ENCODE data around the gene RDH8.
A peak's percentile ranks its signal among the peaks of the same experiment; 100 is the strongest.

Gene RDH8

DNA sequence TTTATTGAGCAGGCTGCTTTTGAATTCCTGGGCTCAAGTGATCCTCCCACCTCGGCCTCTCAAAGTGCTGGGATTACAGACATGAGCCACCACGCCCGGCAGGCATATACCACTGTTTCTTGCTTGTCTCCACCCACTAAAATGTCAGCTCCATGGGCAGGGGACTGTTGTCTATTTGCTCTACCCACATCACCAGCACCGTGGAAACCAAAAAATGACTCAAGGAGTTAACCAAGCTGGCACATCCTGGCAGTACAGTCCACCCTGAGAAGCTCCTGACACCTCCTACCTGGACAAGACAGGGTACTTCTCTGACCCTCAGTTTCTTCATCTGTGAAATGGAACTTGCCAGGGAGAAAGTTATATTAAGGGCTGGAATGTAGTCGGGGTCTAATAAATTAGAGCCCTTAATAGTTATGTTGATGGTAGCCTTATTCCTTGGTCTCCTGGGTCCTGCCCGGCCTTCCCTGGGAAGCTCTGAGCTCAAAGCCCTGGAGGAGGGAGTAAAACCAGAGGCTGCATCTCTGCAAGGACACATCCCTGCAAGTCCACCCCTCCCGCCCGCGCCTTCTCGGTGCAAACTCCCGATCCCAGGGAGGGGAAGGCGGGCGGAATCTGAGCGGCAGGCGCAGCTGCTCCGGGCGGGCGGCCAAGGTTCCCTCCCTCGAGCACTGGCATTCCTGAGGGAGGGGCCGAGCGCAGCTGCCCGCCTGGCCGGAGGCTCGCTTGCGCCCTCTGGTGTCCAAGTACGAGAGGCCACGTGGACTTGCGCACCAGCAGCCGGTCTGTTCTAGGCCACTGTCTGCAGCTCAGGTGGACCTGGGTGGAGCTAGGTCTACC, 14.1 kb downstream of the RDH8 start:
- TF ChIP-seq, protein P1, sequence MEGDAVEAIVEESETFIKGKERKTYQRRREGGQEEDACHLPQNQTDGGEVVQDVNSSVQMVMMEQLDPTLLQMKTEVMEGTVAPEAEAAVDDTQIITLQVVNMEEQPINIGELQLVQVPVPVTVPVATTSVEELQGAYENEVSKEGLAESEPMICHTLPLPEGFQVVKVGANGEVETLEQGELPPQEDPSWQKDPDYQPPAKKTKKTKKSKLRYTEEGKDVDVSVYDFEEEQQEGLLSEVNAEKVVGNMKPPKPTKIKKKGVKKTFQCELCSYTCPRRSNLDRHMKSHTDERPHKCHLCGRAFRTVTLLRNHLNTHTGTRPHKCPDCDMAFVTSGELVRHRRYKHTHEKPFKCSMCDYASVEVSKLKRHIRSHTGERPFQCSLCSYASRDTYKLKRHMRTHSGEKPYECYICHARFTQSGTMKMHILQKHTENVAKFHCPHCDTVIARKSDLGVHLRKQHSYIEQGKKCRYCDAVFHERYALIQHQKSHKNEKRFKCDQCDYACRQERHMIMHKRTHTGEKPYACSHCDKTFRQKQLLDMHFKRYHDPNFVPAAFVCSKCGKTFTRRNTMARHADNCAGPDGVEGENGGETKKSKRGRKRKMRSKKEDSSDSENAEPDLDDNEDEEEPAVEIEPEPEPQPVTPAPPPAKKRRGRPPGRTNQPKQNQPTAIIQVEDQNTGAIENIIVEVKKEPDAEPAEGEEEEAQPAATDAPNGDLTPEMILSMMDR (IDR thresholded peaks at IDR 0.05; ENCODE audit: low read length, missing control alignments): peak; percentile 84
- H3K4me3 ChIP-seq (replicated peaks; ENCODE audit: low read depth, low read length): no peak overlapping the region
- DNase-seq (ENCODE audit: low read depth): peak; percentile 95

DNA sequence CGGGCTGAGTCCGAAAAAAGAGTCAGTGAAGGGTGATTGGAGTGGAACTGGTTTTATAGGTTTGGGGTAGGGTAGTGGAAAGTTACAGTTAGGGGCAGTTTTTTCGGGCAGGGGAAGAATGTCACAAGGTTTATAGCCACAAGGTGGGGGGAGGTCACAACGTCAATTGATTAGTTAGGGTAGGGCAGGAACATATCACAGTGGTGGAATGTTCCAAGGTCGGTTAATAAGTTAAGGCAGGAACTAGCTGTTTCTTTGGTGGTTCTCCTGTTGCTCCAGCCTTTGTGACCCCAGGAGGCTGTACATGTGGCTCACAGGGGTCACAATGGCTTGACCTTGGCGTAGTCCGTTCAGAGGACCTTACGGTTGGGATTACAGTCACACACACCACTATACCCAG, 20.3 kb downstream of the RDH8 start:
- DNase-seq (ENCODE audit: low read depth): no peak
- H3K4me3 ChIP-seq (replicated peaks; ENCODE audit: low read depth, low read length): no peak overlapping the region
- TF ChIP-seq, protein P1 (IDR thresholded peaks at IDR 0.05; ENCODE audit: low read length, missing control alignments): no peak

DNA sequence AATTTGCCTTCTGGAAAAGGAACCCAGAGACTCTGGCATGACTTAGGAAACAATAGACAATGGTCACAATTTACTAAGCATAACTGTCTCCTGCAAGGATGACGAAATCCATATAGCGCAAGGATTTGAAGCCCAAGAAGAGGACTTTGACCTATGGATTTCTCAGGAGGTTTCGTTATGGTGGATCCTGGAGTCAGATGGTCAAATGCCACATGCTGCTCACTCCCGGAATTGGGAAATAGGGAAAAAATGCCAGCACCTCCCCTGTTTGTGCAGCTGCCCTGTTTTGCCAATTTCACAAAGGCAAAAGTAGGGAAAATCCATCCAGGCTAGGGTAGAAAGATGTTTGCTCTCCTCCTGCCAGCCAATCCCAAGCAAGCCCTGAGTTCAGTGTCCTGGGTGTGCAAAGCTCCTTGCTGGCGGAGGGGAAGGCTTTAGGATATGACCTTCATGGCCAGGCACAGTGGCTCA, 23.4 kb downstream of the RDH8 start:
- TF ChIP-seq, protein P1 (IDR thresholded peaks at IDR 0.05; ENCODE audit: low read length, missing control alignments): no peak
- DNase-seq (ENCODE audit: low read depth): peak; percentile 6
- H3K4me3 ChIP-seq (replicated peaks; ENCODE audit: low read depth, low read length): no peak overlapping the region

- no peak overlapping the region for H3K4me3 ChIP-seq (replicated peaks; ENCODE audit: low read depth, low read length)
- DNase-seq (ENCODE audit: low read depth): no peak
- TF ChIP-seq, protein P1 (IDR thresholded peaks at IDR 0.05; ENCODE audit: low read length, missing control alignments): no peak
These were observed 24.1 kb downstream of the RDH8 start for GRCh38 chr19:10037367-10037766.

GRCh38 chr19:10037809-10038208, 24.5 kb downstream of the RDH8 start:
- H3K4me3 ChIP-seq (replicated peaks; ENCODE audit: low read depth, low read length): no peak overlapping the region
- TF ChIP-seq, protein P1 (IDR thresholded peaks at IDR 0.05; ENCODE audit: low read length, missing control alignments): no peak
- no peak for DNase-seq (ENCODE audit: low read depth)

DNA sequence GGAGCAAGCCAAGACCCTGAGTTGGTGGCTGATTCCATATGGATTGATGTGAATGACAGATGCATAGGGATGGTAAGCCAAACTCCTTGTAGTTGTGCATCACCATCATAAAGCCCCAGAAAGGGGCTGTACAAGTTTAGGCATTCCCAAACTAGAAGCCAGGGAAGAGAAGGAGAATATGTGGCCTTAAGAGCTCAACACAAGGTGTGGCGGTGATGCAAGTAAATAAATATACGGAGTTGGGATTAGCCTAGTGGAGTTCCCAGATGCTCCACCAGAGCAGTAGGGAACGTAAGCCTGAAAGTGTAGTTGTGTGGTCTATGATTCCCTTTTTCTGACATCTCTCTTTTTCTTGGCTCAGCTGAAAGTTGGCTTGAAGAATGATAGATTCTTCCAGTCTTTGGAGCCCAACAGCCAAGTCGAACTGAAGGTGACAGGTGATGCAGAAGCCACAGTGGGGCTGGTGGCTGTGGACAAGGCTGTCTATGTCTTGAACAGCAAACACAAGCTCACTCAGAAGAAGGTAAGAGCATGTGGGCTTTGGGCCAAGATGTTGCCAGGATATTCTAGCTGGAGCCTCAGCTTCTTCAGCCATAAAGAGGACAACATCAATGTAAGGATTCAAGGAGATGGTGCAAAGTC, 30.1 kb downstream of the RDH8 start:
- peak; percentile 51 for DNase-seq (ENCODE audit: low read depth)
- H3K4me3 ChIP-seq (replicated peaks; ENCODE audit: low read depth, low read length): no peak overlapping the region
- TF ChIP-seq, protein P1 (IDR thresholded peaks at IDR 0.05; ENCODE audit: low read length, missing control alignments): no peak

All from fibroblast of pulmonary artery (primary cell).